ENCODE results near the gene SLC22A31.

- no peak for TF ChIP-seq POLR2A (IDR thresholded peaks at IDR 0.05; ENCODE audit: low read depth, low read length)
- TF ChIP-seq POLR2AphosphoS5 (IDR thresholded peaks at IDR 0.05; ENCODE audit: low read depth, low read length) = no peak
Observed at GRCh38 chr16:89200850-89201411, 594 bp upstream of the SLC22A31 start.

Measured in GM12892 (cell line).